Activated T-cell treated with anti-CD3 and anti-CD28 coated beads, Interleukin-2, amount 50 U/mL, for 4 hours (primary cell): ENCODE data around the gene C1orf52. TPM values are rescaled to one million over a fixed set of nuclear protein-coding genes. Genes with fewer than 3 reads are reported as not detected.
A peak's percentile ranks its signal among the peaks of the same experiment; 100 is the strongest.

Experiments used
- ATAC-seq, 2 donors: fragments of 200-7000 bp; cut with Tn5 transposase; one replicate each; pipeline ENCODE4 v1.10.0; 2021
- DNase-seq: peaks from one replicate; pipeline ENCODE4 v3.0.0-alpha.2; 2020
- H3K27me3 Mint-ChIP-seq: one replicate; pipeline ENCODE4 v1.8.0; 2021; ENCODE audit warnings: low read depth, mixed read lengths
- H3K36me3 Mint-ChIP-seq: one replicate; pipeline ENCODE4 v1.8.0; 2022; ENCODE audit warnings: mixed read lengths; ENCODE audit not compliant: insufficient read depth
- H3K4me1 Mint-ChIP-seq: one replicate; pipeline ENCODE4 v1.8.0; 2021; ENCODE audit warnings: low read depth, mixed read lengths
- H3K4me3 Mint-ChIP-seq: one replicate; pipeline ENCODE4 v1.8.0; 2021; ENCODE audit warnings: mild to moderate bottlenecking, moderate library complexity, mixed read lengths
- H3K9me3 Mint-ChIP-seq: one replicate; pipeline ENCODE4 v1.8.0; 2021; ENCODE audit warnings: mixed read lengths
- total RNA-seq, 3 donors: library from RNA; stranded (reverse); gene quantifications; one replicate each; pipeline ENCODE4 v1.2.1, GENCODE V29; 2021

C1orf52 gene
- total RNA-seq, 3 donors from 2014 or later, result 29.1 to 36.3 (median 32.5) TPM

- H3K4me3 Mint-ChIP-seq, result no peak overlapping the region
- peaks cover 32% of the 10 kb centered on the region for H3K27me3 Mint-ChIP-seq
- peaks cover 26% of the 10 kb centered on the region for H3K4me1 Mint-ChIP-seq
- peaks cover under 1% of the 10 kb centered on the region for H3K36me3 Mint-ChIP-seq
- ATAC-seq (no peak), DNase-seq (no peak)
- no peaks in the 10 kb centered on the region for H3K9me3 Mint-ChIP-seq
Measured at GRCh38 chr1:85202864-85203255, 56.6 kb downstream of the C1orf52 start.

- Mint-ChIP-seq H3K27me3 (peaks cover 28% of the 10 kb centered on the region), H3K9me3 (no peaks in the 10 kb centered on the region), H3K4me1 (peaks cover 29% of the 10 kb centered on the region), H3K36me3 (peaks cover 2% of the 10 kb centered on the region), H3K4me3 (peak overlapping the region; percentile 93)
- ATAC-seq, result no peak
- DNase-seq, result no peak
Measured at GRCh38 chr1:85202092-85202863, 57.2 kb downstream of the C1orf52 start.

GRCh38 chr1:85201340-85202091, 57.9 kb downstream of the C1orf52 start:
- H3K36me3 Mint-ChIP-seq, result peaks cover 2% of the 10 kb centered on the region
- no peaks in the 10 kb centered on the region for H3K9me3 Mint-ChIP-seq
- peaks cover 23% of the 10 kb centered on the region for H3K27me3 Mint-ChIP-seq
- peak overlapping the region; percentile 93 for H3K4me3 Mint-ChIP-seq
- DNase-seq, result peak; percentile 58
- ATAC-seq, result peak; percentile 69 to 70
- H3K4me1 Mint-ChIP-seq, result peaks cover 31% of the 10 kb centered on the region

GRCh38 chr1:85200463-85201339, 58.8 kb downstream of the C1orf52 start, which contains the start of gene SYDE2:
Gene SYDE2, minus strand, starts transcription at chr1:85201016. Its CDS starts 20 bp downstream, at chr1:85200996.
- H3K9me3 Mint-ChIP-seq, result no peaks in the 10 kb centered on the region
- peaks cover 21% of the 10 kb centered on the region for H3K27me3 Mint-ChIP-seq
- peaks cover 2% of the 10 kb centered on the region for H3K36me3 Mint-ChIP-seq
- DNase-seq, result peak; percentile 68
- peaks cover 34% of the 10 kb centered on the region for H3K4me1 Mint-ChIP-seq
- peak; percentile 80 to 84 for ATAC-seq
- H3K4me3 Mint-ChIP-seq, result peak within 1 kb of the TSS; percentile 93

Other genes with a start within 250 kb of the C1orf52 start
- under 1 TPM in 2 of 3 donors, not detected in 1; 0.08 to 0.19 TPM for gene MCOLN3, start 211.2 kb downstream of the C1orf52 start, total RNA-seq
- 1 to 10 TPM; 2.2 to 4.3 (median 3.6) TPM for gene SYDE2, start 58.6 kb downstream of the C1orf52 start, total RNA-seq
- gene BCL10, start 17.0 kb upstream of the C1orf52 start, total RNA-seq, result 10 to 100 TPM; 22.3 to 27.3 (median 27.1) TPM
- under 1 TPM; 0.16 to 0.48 (median 0.21) TPM for gene DDAH1, start 205.5 kb upstream of the C1orf52 start, total RNA-seq